OCI-LY3 (cell line): Measurements from ENCODE around the gene MRPS16.

Source experiments
- EZH2phosphoT487 ChIP-seq: fragments of 200-600 bp; shearing (Covaris generic); IDR thresholded peaks from 2 replicates; pipeline ENCODE4 v1.6.1; 2018; ENCODE audit warnings: antibody characterized with exemption, mixed run types, low read depth
- TF ChIP-seq, protein P1 (sequence below): fragments of 200-600, 300-600 bp; sonication (generic); IDR thresholded peaks from 2 replicates; pipeline ENCODE4 v1.5.1; 2014; ENCODE audit warnings: antibody characterized with exemption, low read length, low read depth

DNA sequence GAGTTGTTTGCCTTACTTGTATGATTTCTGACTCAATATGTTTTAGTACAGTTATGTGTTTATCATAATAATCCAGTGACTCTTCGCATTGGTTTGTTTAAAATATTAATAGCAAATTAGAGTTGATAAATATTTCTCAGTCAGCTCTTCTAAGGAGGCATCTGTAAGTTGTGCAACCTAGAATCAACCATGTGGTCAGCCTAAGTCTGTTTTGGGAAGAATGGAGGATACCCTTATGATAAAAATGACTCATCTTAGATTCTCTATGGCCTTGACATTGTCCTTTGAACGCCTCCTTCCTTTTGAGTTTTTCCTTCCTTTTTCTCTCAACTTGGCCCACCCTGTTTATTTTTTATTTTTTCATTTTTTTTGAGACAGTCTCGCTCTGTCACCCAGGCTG is 24.2 kb downstream of the MRPS16 start:
- TF ChIP-seq, protein P1, sequence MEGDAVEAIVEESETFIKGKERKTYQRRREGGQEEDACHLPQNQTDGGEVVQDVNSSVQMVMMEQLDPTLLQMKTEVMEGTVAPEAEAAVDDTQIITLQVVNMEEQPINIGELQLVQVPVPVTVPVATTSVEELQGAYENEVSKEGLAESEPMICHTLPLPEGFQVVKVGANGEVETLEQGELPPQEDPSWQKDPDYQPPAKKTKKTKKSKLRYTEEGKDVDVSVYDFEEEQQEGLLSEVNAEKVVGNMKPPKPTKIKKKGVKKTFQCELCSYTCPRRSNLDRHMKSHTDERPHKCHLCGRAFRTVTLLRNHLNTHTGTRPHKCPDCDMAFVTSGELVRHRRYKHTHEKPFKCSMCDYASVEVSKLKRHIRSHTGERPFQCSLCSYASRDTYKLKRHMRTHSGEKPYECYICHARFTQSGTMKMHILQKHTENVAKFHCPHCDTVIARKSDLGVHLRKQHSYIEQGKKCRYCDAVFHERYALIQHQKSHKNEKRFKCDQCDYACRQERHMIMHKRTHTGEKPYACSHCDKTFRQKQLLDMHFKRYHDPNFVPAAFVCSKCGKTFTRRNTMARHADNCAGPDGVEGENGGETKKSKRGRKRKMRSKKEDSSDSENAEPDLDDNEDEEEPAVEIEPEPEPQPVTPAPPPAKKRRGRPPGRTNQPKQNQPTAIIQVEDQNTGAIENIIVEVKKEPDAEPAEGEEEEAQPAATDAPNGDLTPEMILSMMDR, result no peak
- no peak for TF ChIP-seq EZH2phosphoT487
